Uterus (tissue), 4 donors: Measurements from ENCODE around the gene GGA2. TPM values are rescaled to one million over a fixed set of nuclear protein-coding genes. Genes with fewer than 3 reads are reported as not detected.

Experiments
- DNase-seq, 2 donors: peaks; one replicate each; pipeline ENCODE4 v3.0.0-alpha.2; 2019 to 2020
- H3K27ac ChIP-seq, 2 donors: fragments of 200-600 bp; sonication (generic); 1 replicate in 1 of 2; 2 replicates in 1 of 2; pipeline ENCODE4 v1.5.1; 2016 to 2018
- H3K27me3 ChIP-seq, 2 donors: fragments of 200-600 bp; sonication (generic); one replicate each; pipeline ENCODE4 v1.5.1; 2018 to 2019; ENCODE audit warnings: control low read depth in 1 of 2
- H3K36me3 ChIP-seq, 2 donors: fragments of 200-600 bp; sonication (generic); one replicate each; pipeline ENCODE4 v1.5.1; 2019; ENCODE audit warnings: control low read depth in 1 of 2
- H3K4me1 ChIP-seq, 2 donors: fragments of 200-600 bp; sonication (generic); one replicate each; pipeline ENCODE4 v1.5.1; 2018 to 2019; ENCODE audit warnings: control low read depth in 1 of 2
- H3K4me3 ChIP-seq, 2 donors: fragments of 200-600 bp; sonication (generic); 1 replicate in 1 of 2; 2 replicates in 1 of 2; pipeline ENCODE4 v1.5.1; 2018 to 2019; ENCODE audit warnings: mild to moderate bottlenecking in 1 of 2
- H3K9me3 ChIP-seq, 2 donors: fragments of 200-600 bp; sonication (generic); one replicate each; pipeline ENCODE4 v1.5.1; 2019; ENCODE audit warnings: control low read depth in 1 of 2
- CTCF ChIP-seq, 4 experiments: fragments of 200-600 bp in 2 of 4; fragments of 450-650 bp in 2 of 4; sonication (generic) in 2 of 4; IDR thresholded peaks; one replicate each; pipeline ENCODE4 v1.5.1; 2016 to 2019; ENCODE audit warnings: antibody characterized with exemption in 4 of 4, mild to moderate bottlenecking in 2 of 4, moderate library complexity in 1 of 4
- POLR2A ChIP-seq, 2 donors: fragments of 450-650 bp; IDR thresholded peaks; one replicate each; pipeline ENCODE4 v1.6.1; 2016; ENCODE audit warnings: antibody characterized with exemption in 2 of 2, mild to moderate bottlenecking in 1 of 2, moderate library complexity in 1 of 2
- intact Hi-C: fragments of 100-400 bp; cut with DNase I; formaldehyde crosslinking; loops from one replicate; pipeline ENCODE4 v1.15.1; 2023; ENCODE audit warnings: low total_unique reads
- total RNA-seq, 4 donors: library from RNA; depleted of rRNA in 3 of 4; stranded (reverse); fragments of >200 nt in 3 of 4; gene quantifications; one replicate each; pipeline versions ENCODE4 v1.1.0 to v1.2.4, GENCODE V29; 2014 to 2023
- donor health status: DM: yes; HTN: yes; CAD: no.

Gene GGA2
- total RNA-seq, 4 donors from 2014 or later: 54.8 to 96.0 (median 72.7) TPM

GRCh38 chr16:23537390-23537789 is 27.1 kb upstream of the GGA2 start:
- H3K27ac ChIP-seq: no peak overlapping the region
- no peaks in the 10 kb centered on the region for H3K9me3 ChIP-seq
- no peaks in the 10 kb centered on the region for H3K27me3 ChIP-seq
- H3K4me1 ChIP-seq: no peaks in the 10 kb centered on the region
- DNase-seq: no peak
- TF ChIP-seq CTCF (IDR thresholded peaks at IDR 0.05): no peak
- no peak for TF ChIP-seq POLR2A (IDR thresholded peaks at IDR 0.05)
- no peaks in the 10 kb centered on the region for H3K36me3 ChIP-seq
- H3K4me3 ChIP-seq: no peak overlapping the region
- intact Hi-C loops: no loop called here

GRCh38 chr16:23535901-23536300 is 25.6 kb upstream of the GGA2 start:
- TF ChIP-seq POLR2A (IDR thresholded peaks at IDR 0.05) (no peak), CTCF (IDR thresholded peaks at IDR 0.05) (no peak)
- Histone ChIP-seq H3K27me3 (no peaks in the 10 kb centered on the region), H3K27ac (no peak overlapping the region), H3K4me1 (no peaks in the 10 kb centered on the region), H3K9me3 (no peaks in the 10 kb centered on the region), H3K36me3 (no peaks in the 10 kb centered on the region), H3K4me3 (no peak overlapping the region)
- intact Hi-C loops: no loop called here
- no peak for DNase-seq

- Histone ChIP-seq H3K9me3 (no peaks in the 10 kb centered on the region), H3K27me3 (no peaks in the 10 kb centered on the region), H3K4me1 (no peaks in the 10 kb centered on the region), H3K4me3 (no peak overlapping the region), H3K36me3 (no peaks in the 10 kb centered on the region), H3K27ac (no peak overlapping the region)
- no peak for DNase-seq
- TF ChIP-seq CTCF (IDR thresholded peaks at IDR 0.05) (no peak), POLR2A (IDR thresholded peaks at IDR 0.05) (no peak)
- intact Hi-C loops: no loop called here
Measured at GRCh38 chr16:23534868-23535860, 24.9 kb upstream of the GGA2 start.

- H3K36me3 ChIP-seq: no peaks in the 10 kb centered on the region
- no peaks in the 10 kb centered on the region for H3K4me1 ChIP-seq
- H3K9me3 ChIP-seq: no peaks in the 10 kb centered on the region
- DNase-seq: no peak
- intact Hi-C loops: no loop called here
- H3K4me3 ChIP-seq: no peak overlapping the region
- no peaks in the 10 kb centered on the region for H3K27me3 ChIP-seq
- TF ChIP-seq POLR2A (IDR thresholded peaks at IDR 0.05): no peak
- TF ChIP-seq CTCF (IDR thresholded peaks at IDR 0.05): no peak
- H3K27ac ChIP-seq: no peak overlapping the region
Measured at GRCh38 chr16:23532448-23532847, 22.2 kb upstream of the GGA2 start.

- no peaks in the 10 kb centered on the region for H3K4me1 ChIP-seq
- TF ChIP-seq CTCF (IDR thresholded peaks at IDR 0.05) (no peak), POLR2A (IDR thresholded peaks at IDR 0.05) (no peak)
- H3K27me3 ChIP-seq: no peaks in the 10 kb centered on the region
- no peaks in the 10 kb centered on the region for H3K9me3 ChIP-seq
- H3K36me3 ChIP-seq: no peaks in the 10 kb centered on the region
- intact Hi-C loops: no loop called here
- no peak overlapping the region for H3K27ac ChIP-seq
- no peak overlapping the region for H3K4me3 ChIP-seq
- DNase-seq: no peak
Measured at GRCh38 chr16:23530062-23530461, 19.8 kb upstream of the GGA2 start.
